IPS-18c (cell line): ENCODE results near the gene LBX2.

ENCODE experiments used
- H3K4me3 ChIP-seq: 2 replicates; pipeline ENCODE4 v1.7.0; 2013; ENCODE audit warnings: low read depth, mild to moderate bottlenecking, low read length, moderate library complexity; ENCODE audit not compliant: insufficient read depth
- H3K9me3 ChIP-seq: one replicate; pipeline ENCODE4 v1.6.1; 2013; ENCODE audit warnings: mild to moderate bottlenecking, low read length, moderate library complexity; ENCODE audit not compliant: control insufficient read depth, insufficient read depth

LBX2 gene

DNA sequence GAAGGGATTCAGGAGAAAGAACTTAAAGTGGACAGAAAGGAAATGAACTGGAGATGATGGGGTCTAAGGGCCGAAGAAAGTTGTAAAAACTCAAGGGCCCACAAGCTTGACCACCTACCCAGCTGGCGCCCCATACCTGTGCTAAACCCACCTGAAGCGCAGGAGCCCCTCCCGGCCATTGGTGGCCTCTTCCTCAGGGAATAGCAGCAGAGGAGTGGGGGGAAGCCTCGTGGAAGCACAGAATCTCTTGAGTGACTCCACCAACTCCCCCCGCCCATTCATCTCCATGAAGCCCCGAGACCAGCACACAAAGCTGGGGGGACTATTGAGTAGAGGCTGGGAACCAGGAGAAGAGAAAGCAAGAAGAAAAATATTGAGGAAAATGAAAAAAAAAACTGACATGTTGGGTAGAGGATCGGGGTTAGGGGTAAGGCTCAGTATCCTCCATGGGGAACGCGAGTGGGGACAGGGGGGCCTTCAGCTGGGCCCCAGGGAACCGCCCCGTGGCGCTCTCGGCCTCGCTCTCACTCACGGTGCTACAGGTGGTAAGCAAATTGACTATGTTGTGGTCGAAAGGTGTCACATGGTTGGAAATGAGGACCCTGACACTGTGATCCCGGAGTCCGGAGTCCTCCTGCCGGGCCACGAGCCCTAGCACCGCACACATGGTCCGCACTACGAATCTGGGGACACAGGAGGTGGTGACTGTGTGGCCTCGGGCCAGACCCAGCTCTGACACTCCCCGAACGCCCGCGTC is 29.4 kb upstream of the LBX2 start:
- peaks cover 4% of the 10 kb centered on the region for H3K9me3 ChIP-seq
- peak overlapping the region; percentile 93 for H3K4me3 ChIP-seq

DNA sequence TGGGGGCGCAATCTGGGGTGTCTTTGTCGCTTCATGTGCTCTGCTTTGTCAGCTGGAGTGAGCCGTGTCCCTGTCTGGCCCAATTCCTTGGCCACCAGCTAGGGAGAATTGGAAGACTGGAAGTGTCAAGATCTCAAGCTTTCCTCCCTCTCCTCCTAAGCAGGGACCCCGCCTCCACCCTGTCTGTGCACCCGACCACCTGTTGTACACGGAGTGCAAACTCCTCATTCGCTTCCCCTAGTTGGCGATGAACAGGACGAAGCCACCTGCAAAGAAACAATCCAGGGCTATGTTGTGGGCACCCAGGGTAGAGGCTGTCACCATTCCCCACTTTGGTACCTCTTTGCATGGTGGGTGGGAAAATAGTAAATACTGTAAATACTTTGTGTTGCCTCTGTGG is 28.3 kb upstream of the LBX2 start:
- Histone ChIP-seq H3K4me3 (no peak overlapping the region), H3K9me3 (peaks cover 4% of the 10 kb centered on the region)

DNA sequence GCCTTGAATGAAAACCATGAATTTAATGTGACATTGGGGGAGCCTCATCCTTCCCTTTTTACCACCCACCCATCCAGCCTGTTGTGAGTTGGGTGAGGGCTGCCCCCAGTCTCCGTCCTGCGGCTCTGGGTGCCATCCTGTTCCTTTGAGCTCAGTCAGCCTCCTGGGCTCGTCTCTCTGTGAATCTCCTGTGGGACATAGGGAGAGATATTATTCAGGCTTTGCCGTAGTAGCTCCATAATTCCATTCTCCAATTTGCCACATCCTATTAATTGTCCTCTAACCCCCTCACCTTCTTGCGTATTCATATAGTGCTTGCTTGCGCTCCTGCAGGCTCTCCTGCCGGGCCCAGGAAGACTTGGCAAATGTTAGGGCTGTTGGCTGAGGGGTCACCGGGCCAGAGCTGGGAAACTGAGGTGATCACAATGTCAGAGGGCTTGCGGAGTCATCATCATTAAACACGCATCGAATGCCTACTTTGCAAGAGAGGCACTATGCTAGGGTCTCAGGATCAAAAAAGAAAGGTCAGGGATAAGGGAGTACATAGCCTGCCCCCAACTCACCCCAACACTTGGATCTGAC is 27.3 kb upstream of the LBX2 start:
- H3K9me3 ChIP-seq, result peaks cover 4% of the 10 kb centered on the region
- H3K4me3 ChIP-seq, result no peak overlapping the region

- Histone ChIP-seq H3K9me3 (peaks cover 4% of the 10 kb centered on the region), H3K4me3 (no peak within 1 kb of the TSS; the same call in 1 of the 2 replicates)
These were observed 26.6 kb upstream of the LBX2 start, which contains the start of gene DQX1 for GRCh38 chr2:74525717-74526648. Gene DQX1, minus strand, starts transcription at chr2:74526231. Its CDS starts 502 bp downstream, at chr2:74525729.

GRCh38 chr2:74524955-74525716 is 25.7 kb upstream of the LBX2 start:
- peaks cover 4% of the 10 kb centered on the region for H3K9me3 ChIP-seq
- H3K4me3 ChIP-seq, result no peak overlapping the region

GRCh38 chr2:74524005-74524404 is 24.6 kb upstream of the LBX2 start:
- Histone ChIP-seq H3K9me3 (peaks cover 4% of the 10 kb centered on the region), H3K4me3 (no peak overlapping the region)

- Histone ChIP-seq H3K9me3 (peaks cover 4% of the 10 kb centered on the region), H3K4me3 (no peak overlapping the region)
These were observed 23.1 kb upstream of the LBX2 start for GRCh38 chr2:74522516-74522915.

DNA sequence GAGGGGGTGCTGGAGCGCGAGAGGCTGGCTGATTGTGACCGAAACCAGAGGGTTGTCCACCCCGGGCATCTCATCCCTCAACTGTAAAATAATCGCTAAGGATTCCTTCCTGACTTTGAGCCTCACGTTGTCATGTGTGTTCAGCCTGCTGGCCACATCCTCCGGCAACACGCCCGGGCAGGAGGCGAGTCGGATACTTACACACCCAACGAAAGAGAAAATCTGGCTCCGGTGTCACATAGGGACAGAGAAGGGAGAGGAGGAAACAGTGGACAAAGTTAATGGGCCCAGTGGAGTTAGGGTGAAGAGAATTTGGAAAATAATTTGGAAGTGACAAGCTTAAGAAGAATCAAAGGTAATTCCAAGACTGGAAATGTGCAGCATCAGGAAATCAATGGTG is 17.2 kb upstream of the LBX2 start:
- H3K9me3 ChIP-seq, result peaks cover 9% of the 10 kb centered on the region
- H3K4me3 ChIP-seq, result no peak overlapping the region

DNA sequence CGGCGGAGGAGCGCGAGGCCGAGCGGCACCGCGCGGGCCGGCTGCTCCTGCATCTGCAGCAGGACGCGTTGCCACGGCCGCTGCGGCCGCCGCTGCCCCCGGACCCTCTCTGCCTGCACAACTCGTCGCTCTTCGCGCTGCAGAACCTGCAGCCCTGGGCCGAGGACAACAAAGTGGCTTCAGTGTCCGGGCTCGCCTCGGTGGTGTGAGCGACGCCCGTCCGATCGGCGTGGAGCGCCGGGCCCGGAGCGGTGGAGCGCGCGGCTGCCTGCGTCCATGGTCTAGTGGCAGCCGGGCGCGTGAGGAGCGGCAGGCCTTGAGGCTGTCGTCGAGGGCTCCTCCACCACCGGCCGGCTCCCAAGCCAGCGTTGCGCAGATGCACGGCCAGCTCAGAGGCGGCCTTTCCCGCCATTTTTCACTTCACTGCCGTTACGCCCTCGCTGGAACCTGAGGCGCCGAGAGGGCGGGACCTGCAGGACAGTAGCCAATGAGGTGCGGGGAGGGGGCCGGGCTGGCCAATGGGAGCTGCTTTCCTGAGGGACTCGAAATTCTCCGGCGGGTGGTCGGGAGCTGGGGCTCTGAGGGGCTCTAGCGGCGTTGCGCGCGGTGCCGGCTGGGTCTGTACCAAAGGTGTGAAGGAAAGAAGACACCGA is 16.7 kb upstream of the LBX2 start:
- Histone ChIP-seq H3K4me3 (peak overlapping the region; percentile 42; the same call in 1 of the 2 replicates), H3K9me3 (peaks cover 9% of the 10 kb centered on the region)

GRCh38 chr2:74515271-74515980 is 16.0 kb upstream of the LBX2 start:
- Histone ChIP-seq H3K4me3 (peak overlapping the region; percentile 42; the same call in 1 of the 2 replicates), H3K9me3 (peaks cover 9% of the 10 kb centered on the region)

GRCh38 chr2:74514368-74515270 is 15.2 kb upstream of the LBX2 start, which contains the start of gene TLX2:
Gene TLX2, plus strand, starts transcription at chr2:74514450. Its CDS starts 357 bp downstream, at chr2:74514807.
- Histone ChIP-seq H3K9me3 (peaks cover 9% of the 10 kb centered on the region), H3K4me3 (peak within 1 kb of the TSS; percentile 42)

- Histone ChIP-seq H3K4me3 (peak overlapping the region; percentile 42), H3K9me3 (peaks cover 9% of the 10 kb centered on the region)
These were observed 14.4 kb upstream of the LBX2 start for GRCh38 chr2:74513605-74514367.

GRCh38 chr2:74512744-74513604 is 13.6 kb upstream of the LBX2 start:
- H3K9me3 ChIP-seq, result peaks cover 9% of the 10 kb centered on the region
- peak overlapping the region; percentile 42; the same call in 1 of the 2 replicates for H3K4me3 ChIP-seq
